ENCODE measurements around the gene EPHA10.

Gene EPHA10

GRCh38 chr1:37667023-37667671 is 97.8 kb downstream of the EPHA10 start:
- H3K4me3 ChIP-seq (replicated peaks; ENCODE audit: insufficient read depth, low read length): no peak overlapping the region
- peaks cover 3% of the 10 kb centered on the region for H3K27me3 ChIP-seq (ENCODE audit: insufficient read depth, poor library complexity, severe bottlenecking)
- TF ChIP-seq POLR2AphosphoS5 (IDR thresholded peaks at IDR 0.05; ENCODE audit: low read depth) (no peak), CTCF (IDR thresholded peaks at IDR 0.05; ENCODE audit: insufficient read depth, low read length) (no peak), GABPA (IDR thresholded peaks at IDR 0.05; ENCODE audit: low read depth) (no peak), SPI1 (IDR thresholded peaks at IDR 0.05; ENCODE audit: borderline replicate concordance, low read depth) (no peak), REST (IDR thresholded peaks at IDR 0.05; ENCODE audit: insufficient replicate concordance, low read depth) (no peak)
- H3K27ac ChIP-seq (replicated peaks): no peak overlapping the region
- no peak for DNase-seq (ENCODE audit: low read depth in 1 of 2, low spot score in 1 of 2)

GRCh38 chr1:37666241-37666867 is 98.6 kb downstream of the EPHA10 start:
- H3K27ac ChIP-seq (replicated peaks): no peak overlapping the region
- DNase-seq (ENCODE audit: low read depth in 1 of 2, low spot score in 1 of 2): no peak
- no peak overlapping the region for H3K4me3 ChIP-seq (replicated peaks; ENCODE audit: insufficient read depth, low read length)
- TF ChIP-seq REST (IDR thresholded peaks at IDR 0.05; ENCODE audit: insufficient replicate concordance, low read depth): no peak
- TF ChIP-seq POLR2AphosphoS5 (IDR thresholded peaks at IDR 0.05; ENCODE audit: low read depth): no peak
- no peak for TF ChIP-seq GABPA (IDR thresholded peaks at IDR 0.05; ENCODE audit: low read depth)
- TF ChIP-seq SPI1 (IDR thresholded peaks at IDR 0.05; ENCODE audit: borderline replicate concordance, low read depth): no peak
- TF ChIP-seq CTCF (IDR thresholded peaks at IDR 0.05; ENCODE audit: insufficient read depth, low read length): no peak
- peaks cover 3% of the 10 kb centered on the region for H3K27me3 ChIP-seq (ENCODE audit: insufficient read depth, poor library complexity, severe bottlenecking)
